Large intestine (tissue), 3 donors: Measurements from ENCODE around the gene USP47. TPM values are rescaled to one million over a fixed set of nuclear protein-coding genes. Genes with fewer than 3 reads are reported as not detected.
A peak's percentile ranks its signal among the peaks of the same experiment; 100 is the strongest.

Source experiments
- DNase-seq, 2 donors: peaks; one replicate each; pipeline versions ENCODE4 v3.0.0 to v3.0.0-alpha.2; 2013
- H3K27ac ChIP-seq: one replicate; pipeline ENCODE4 v1.5.1; 2013; ENCODE audit warnings: low read length
- H3K27me3 ChIP-seq: 2 replicates; pipeline ENCODE4 v1.6.1; 2013; ENCODE audit warnings: low read length; ENCODE audit not compliant: control insufficient read depth, insufficient read depth
- H3K36me3 ChIP-seq: 2 replicates; pipeline ENCODE4 v1.6.1; 2013; ENCODE audit warnings: low read length; ENCODE audit not compliant: control insufficient read depth, insufficient read depth
- H3K4me1 ChIP-seq: one replicate; pipeline ENCODE4 v1.6.1; 2013; ENCODE audit warnings: low read length; ENCODE audit not compliant: control insufficient read depth, insufficient read depth
- H3K4me3 ChIP-seq: one replicate; pipeline ENCODE4 v1.5.1; 2013; ENCODE audit warnings: low read length
- H3K9me3 ChIP-seq: one replicate; pipeline ENCODE4 v1.6.1; 2013; ENCODE audit warnings: mild to moderate bottlenecking, low read depth, low read length, moderate library complexity; ENCODE audit not compliant: control insufficient read depth
- WGBS: methylation state at CpG from one replicate; pipeline ENCODE4 v1.1.5; 2013; ENCODE audit warnings: low lambda C conversion rate; ENCODE audit not compliant: insufficient coverage; 5-methylcytosine and 5-hydroxymethylcytosine counted together
- polyA plus RNA-seq: library from polyadenylated mRNA; unstranded; fragments of 120-200 nt; gene quantifications from one replicate; pipeline ENCODE4 v1.2.1, GENCODE V29; 2013

Gene USP47
- polyA plus RNA-seq, 1 donor = 64.1 TPM

DNA sequence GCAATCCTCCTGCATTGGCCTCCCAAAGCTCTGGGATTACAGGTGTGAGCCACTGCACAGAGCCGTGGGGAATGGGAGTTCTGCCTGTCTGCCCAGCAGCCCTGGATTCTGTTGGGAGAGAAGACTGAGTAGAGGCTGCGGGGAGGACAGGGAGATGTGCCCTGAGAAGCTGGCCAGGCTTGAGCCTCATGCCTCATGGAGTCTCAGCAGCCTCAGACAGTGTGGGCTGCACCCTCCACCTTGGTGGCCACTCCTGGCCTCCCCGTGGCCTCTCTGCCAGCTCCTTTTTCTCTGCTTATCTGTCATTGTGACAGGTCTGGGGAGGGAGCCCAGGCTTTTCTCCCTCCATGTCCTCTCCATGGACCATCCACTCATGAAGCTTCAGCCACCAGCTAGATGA is 123.4 kb downstream of the USP47 start:
- no peaks in the 10 kb centered on the region for H3K4me1 ChIP-seq
- no CpG with 5 or more reads among the region's 3 CpGs for WGBS
- H3K9me3 ChIP-seq = no peaks in the 10 kb centered on the region
- no peak overlapping the region for H3K27ac ChIP-seq
- no peak overlapping the region for H3K4me3 ChIP-seq
- no peak for DNase-seq
- H3K36me3 ChIP-seq = peaks cover 1% of the 10 kb centered on the region
- peaks cover 2% of the 10 kb centered on the region for H3K27me3 ChIP-seq

DNA sequence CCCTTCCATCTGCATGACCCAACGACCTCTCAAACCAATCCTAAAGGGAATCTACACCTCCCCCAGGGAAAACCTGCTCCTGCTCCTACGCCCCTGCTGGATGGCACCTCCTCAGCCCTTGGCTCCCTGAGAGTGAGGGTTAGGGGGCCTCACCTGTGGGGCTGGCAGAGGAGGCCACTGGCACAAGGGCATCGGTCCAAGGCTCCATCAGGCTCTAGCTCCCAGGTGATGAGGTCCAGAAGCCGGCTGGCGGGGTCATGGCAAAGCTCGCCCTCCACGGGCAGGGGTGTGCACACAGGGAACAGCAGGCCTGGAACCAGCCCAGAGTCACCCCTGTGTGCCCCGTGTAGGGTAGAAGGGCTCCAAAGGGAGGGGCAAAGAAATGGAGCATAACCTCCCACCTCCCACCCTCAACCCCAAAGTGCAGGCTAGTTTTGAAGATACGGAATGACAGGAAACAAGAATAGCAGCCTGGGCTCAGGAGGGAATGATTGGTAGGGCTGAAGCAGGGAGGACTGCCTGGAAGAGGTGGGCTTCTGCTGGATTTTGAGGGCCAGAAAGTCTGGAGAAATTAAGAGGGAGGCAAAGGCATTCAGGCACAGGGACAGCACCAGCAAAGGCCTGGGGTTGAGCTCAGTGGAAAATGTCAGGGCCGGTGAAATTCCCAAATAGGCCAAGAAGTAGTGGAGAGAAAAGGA is 124.0 kb downstream of the USP47 start:
- no peak overlapping the region for H3K4me3 ChIP-seq
- H3K27me3 ChIP-seq = peaks cover 2% of the 10 kb centered on the region
- H3K9me3 ChIP-seq = no peaks in the 10 kb centered on the region
- DNase-seq = no peak
- H3K36me3 ChIP-seq = no peaks in the 10 kb centered on the region
- H3K4me1 ChIP-seq = no peaks in the 10 kb centered on the region
- H3K27ac ChIP-seq = no peak overlapping the region
- WGBS = no CpG with 5 or more reads among the region's 10 CpGs

DNA sequence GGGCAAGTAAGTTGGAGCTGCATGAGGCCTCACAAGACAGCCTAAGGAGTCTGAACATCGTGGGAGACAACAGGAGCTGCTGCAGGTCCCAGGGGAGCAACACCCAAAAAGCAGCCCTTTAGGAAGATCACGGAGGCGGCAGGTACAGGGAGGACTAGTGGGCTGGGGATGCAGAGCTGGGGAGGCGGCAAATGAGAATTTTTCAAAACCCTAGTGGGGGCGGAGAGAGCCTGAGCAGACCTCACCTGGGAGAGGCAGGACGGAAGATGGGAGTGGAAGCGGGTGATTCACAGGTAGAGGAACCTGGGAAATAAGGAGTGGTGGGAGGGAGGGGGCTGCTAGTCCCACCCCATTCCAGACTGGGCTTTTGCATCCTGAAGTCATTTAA is 124.6 kb downstream of the USP47 start:
- H3K4me3 ChIP-seq = no peak overlapping the region
- no peaks in the 10 kb centered on the region for H3K9me3 ChIP-seq
- no peaks in the 10 kb centered on the region for H3K36me3 ChIP-seq
- no peak overlapping the region for H3K27ac ChIP-seq
- peaks cover 2% of the 10 kb centered on the region for H3K27me3 ChIP-seq
- WGBS = no CpG with 5 or more reads among the region's 7 CpGs
- no peaks in the 10 kb centered on the region for H3K4me1 ChIP-seq
- DNase-seq = no peak

DNA sequence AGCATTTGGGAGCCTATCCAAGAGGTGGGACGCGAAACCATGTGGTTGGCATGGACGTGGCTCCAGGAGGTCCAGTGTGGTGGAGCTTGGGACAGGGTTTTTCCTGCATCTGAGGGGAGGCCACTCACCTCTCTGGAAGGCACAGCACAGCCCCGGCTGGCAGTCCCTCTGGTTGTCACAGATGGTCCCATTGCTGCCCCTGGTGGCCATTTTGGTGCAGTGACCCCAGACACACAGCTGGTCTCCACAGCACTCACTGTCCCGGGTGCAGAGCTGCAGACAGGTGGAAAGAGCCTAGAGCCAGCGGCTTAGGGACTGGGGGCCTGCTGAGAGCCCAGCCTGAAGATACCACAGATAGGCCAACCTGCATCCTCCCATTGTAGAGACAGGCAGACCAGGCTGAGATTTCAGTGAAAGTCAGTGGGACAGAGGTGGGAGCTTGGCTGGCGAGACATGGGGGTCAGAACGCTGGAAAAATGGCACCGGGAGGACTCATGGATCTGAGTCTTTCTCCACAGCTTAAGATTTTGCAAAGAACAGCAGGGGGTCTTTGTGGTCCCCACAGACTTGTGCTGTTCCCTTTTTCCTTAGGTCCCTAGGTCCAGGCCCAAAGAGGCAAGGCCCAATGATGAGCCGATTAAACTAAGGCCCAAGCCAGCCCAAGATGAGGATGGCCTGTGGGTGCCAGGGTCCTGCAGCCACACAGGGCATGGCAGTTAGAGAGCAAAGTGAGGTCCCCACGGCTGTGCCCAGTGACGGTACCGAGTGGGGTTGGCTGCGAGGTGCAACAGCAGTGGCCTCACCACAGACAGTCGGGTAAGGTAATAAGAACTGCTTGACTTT is 125.3 kb downstream of the USP47 start:
- H3K4me3 ChIP-seq = no peak overlapping the region
- WGBS = no CpG with 5 or more reads among the region's 15 CpGs
- H3K9me3 ChIP-seq = no peaks in the 10 kb centered on the region
- no peak overlapping the region for H3K27ac ChIP-seq
- H3K36me3 ChIP-seq = no peaks in the 10 kb centered on the region
- peaks cover 2% of the 10 kb centered on the region for H3K27me3 ChIP-seq
- DNase-seq = peak; percentile 23 to 35
- no peaks in the 10 kb centered on the region for H3K4me1 ChIP-seq

DNA sequence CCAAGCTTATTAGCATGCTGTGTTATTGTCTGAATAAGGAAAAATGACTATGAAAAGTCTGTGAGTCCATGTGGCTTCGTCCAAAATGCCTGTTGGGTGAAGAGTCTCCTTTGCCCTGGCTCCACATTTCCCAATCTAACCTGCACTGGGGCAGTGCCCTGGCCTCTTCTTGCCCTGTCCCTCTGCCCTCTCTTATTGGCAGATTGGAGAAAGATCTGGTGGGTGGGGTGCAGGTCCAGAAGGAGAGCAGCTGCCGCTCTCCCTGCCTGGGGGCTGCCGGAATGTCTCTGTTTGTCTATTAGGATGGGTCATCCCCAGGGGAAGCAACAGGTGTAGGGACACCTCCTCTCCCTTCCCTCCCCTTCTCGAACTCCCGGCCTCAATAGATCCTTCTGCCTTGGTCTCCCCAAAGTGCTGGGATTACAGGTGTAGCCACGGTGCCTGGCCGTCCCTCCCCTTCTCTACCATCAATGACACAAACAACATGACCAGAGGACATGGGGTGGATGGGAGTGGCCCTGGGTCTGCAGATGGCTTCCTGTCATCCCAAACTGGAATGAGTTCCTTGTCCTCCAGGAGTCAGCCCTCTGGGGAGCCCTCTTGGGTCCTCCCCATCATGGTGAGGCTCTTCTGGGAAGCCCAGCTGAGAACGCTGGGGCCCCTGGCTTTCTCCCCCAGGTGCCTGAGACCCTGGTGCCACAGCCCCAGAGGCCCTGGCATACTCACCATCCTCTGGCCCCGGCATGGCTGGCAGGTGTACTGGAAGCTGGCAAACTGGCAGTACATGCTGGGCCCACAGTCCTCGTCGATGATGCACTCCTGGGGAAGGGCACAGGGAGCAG is 126.1 kb downstream of the USP47 start:
- Histone ChIP-seq H3K27me3 (peaks cover 2% of the 10 kb centered on the region), H3K36me3 (no peaks in the 10 kb centered on the region), H3K9me3 (no peaks in the 10 kb centered on the region), H3K4me3 (no peak overlapping the region), H3K27ac (no peak overlapping the region), H3K4me1 (peaks cover under 1% of the 10 kb centered on the region)
- no CpG with 5 or more reads among the region's 11 CpGs for WGBS
- DNase-seq = no peak

DNA sequence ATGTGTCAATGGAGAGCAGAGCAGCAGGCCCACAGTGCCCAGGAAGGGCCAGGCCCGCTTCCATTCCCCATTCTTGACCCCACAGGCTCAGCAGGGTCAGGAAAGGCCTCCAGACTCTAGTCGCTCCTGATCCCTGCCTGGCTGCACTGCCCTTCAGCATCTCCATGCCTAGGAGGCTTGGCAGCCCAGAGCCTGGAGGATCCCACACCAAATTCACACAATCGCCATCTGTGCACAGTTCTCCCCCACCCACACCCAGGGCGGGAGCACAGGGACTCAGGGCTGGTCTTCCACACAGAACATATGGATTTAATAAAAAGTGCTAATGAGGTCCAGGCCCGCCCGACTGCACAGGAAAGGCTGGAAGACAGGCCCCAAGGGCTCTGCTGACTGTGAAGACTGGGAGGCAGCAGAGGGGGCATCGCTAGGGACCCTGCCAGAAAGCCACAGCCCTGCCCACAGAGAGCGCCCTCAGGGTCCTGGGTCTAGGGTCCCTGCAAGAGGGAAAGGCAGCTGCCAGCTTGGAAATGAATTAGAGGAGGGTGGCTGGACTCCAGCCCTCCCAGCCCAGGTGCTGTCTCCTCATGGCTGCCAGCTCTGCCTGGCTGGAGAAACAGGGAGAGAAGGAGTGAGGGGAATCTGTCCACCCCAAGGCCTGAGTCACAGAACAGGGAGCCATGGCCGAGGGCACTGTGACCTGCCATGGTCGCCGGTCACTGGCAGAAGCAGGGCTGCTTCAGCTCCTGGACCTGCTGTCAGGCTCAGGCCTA is 126.9 kb downstream of the USP47 start:
- no CpG with 5 or more reads among the region's 11 CpGs for WGBS
- Histone ChIP-seq H3K27me3 (peaks cover 2% of the 10 kb centered on the region), H3K9me3 (no peaks in the 10 kb centered on the region), H3K27ac (no peak overlapping the region), H3K4me1 (peaks cover 5% of the 10 kb centered on the region), H3K4me3 (no peak overlapping the region), H3K36me3 (no peaks in the 10 kb centered on the region)
- no peak for DNase-seq

DNA sequence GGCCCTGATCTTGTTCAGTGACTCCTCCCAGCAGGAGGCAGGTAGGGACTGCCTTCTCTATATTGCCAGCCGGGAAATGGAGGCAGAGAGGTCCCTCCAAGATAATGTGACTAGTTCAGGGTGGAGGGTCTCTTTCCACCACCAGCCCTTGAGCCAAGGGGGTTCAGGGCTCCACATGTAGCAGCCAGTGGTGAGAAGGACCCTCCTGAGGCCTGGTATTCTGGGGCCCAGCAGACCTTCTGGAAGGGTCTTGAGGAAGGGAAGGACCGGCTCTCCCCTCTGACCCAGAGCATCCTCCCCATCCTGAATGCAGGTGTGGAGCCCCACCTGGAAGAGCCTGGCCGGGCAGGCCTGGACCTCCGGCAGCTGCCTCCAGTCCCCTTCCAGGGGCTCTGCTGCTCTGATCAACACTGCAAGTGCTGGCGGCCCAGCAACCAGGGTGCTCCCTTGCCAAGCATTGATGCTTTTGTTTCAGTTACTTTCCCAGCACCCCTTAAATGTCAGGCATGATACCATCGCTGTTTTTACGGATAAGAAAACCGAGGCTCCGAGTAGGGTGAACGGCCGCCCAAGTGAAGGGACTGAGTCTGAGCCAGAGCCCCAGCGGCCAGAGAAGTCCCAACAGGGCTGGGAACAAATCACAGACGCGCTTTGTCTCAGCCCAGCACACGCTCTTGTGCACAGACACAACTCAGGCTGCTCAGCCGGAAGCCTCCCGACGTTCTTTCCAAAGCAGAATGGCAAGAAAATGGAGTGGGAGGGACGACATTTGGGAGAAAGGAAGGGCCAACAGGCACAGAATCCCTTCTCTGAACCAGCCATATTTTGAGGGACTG is 127.8 kb downstream of the USP47 start:
- no peaks in the 10 kb centered on the region for H3K36me3 ChIP-seq
- H3K9me3 ChIP-seq = no peaks in the 10 kb centered on the region
- DNase-seq = no peak
- no peak overlapping the region for H3K27ac ChIP-seq
- H3K4me1 ChIP-seq = peaks cover 5% of the 10 kb centered on the region
- no peak overlapping the region for H3K4me3 ChIP-seq
- no CpG with 5 or more reads among the region's 19 CpGs for WGBS
- H3K27me3 ChIP-seq = no peaks in the 10 kb centered on the region

DNA sequence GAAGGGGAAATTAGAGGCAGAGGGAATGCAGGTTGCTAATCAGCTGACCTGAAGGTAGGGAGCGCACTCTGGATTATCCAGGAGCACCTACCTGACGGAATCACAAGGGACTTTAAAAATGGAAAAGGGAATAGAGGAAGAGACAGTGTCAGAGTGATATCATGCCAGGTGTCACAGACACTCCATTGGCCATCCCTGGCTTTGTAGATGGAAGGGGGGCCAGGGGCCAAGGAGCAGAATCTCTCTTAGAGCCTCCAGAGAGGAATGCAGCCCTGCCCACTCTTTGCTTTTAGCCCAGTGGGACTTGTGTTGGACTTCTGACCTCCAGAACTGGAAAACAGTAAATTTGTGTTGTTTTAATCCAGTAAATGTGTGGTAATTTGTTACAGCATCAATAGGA is 128.8 kb downstream of the USP47 start:
- WGBS = no CpG with 5 or more reads among the region's 2 CpGs
- H3K4me1 ChIP-seq = peaks cover 5% of the 10 kb centered on the region
- DNase-seq = no peak
- H3K36me3 ChIP-seq = no peaks in the 10 kb centered on the region
- H3K4me3 ChIP-seq = no peak overlapping the region
- no peaks in the 10 kb centered on the region for H3K27me3 ChIP-seq
- H3K27ac ChIP-seq = no peak overlapping the region
- no peaks in the 10 kb centered on the region for H3K9me3 ChIP-seq

DNA sequence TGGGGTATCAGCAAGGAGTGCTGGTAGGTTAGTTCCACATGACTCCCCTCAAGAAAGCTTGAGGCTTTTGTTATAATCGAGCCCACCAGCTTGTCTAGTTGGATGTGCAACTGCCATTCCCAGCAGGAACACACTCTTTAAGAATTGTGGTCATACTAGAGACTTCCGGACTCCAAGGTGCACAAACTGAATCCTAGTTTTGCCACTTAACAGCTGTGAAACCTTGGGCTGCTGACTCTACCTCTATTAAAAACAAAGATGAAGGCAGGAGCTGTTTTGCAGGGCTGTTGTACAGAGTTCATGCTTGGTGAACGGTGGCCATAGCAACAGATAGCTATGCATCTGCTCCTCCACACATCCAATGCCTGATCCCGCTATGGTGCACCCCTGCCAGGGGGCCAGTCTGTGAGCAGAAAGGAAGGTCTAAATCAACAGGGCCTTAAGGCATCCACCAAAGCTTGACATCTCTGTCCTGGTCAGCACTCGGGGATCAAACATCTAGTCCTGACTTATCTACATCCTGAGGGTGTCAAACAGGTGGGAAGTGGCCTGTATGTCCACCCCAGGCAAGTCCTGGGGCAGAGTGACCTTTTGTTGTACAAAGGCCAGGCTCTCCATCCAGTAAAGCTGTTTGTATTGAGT is 130.3 kb downstream of the USP47 start:
- H3K36me3 ChIP-seq = no peaks in the 10 kb centered on the region
- H3K27ac ChIP-seq = no peak overlapping the region
- WGBS = no CpG with 5 or more reads among the region's 5 CpGs
- no peak for DNase-seq
- H3K4me1 ChIP-seq = peaks cover 14% of the 10 kb centered on the region
- no peaks in the 10 kb centered on the region for H3K9me3 ChIP-seq
- H3K27me3 ChIP-seq = no peaks in the 10 kb centered on the region
- H3K4me3 ChIP-seq = no peak overlapping the region
